Activated CD4-positive, alpha-beta T cell treated with anti-CD3 and anti-CD28 coated beads for 1 hour (primary cell): ENCODE measurements around the gene PRMT9.

Experiments used
- DNase-seq: peaks from one replicate; pipeline ENCODE4 v3.0.0-alpha.2; 2020

The PRMT9 gene

DNA sequence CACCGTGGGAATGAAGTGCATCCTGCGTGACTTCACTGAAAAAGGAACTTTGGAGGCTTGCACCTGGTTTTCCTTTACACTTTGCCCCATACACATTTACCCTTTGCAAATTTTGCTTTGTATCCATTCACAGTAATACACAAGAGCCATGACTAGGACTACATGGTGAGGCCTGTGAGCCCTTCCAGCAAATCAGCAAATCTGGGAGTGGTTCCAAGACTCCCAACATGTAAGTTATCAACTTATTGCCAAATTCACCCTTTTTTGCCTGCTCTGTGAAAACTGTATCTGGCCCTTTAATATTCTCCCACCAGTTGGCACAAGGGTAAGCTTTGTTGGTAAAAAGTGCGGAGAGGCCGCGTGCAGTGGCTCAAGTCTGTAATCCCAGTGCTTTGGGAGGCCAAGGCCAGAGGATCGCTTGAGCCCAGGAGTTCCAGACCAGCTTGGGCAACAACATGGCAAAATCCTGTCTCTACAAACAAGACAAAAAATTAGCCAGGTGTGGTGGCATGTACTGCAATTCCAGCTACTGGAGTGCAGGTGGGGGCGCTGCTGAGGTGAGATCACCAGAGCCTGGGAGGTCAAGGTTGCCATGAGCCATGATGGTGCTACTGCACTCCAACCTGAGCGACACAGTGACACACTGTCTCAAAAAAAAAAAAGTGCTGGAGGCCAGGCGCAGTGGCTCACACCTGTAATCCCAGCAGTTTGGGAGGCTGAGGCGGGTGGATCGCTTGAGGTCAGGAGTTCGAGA lies 5.0 kb downstream of the PRMT9 start:
- DNase-seq: no peak

DNA sequence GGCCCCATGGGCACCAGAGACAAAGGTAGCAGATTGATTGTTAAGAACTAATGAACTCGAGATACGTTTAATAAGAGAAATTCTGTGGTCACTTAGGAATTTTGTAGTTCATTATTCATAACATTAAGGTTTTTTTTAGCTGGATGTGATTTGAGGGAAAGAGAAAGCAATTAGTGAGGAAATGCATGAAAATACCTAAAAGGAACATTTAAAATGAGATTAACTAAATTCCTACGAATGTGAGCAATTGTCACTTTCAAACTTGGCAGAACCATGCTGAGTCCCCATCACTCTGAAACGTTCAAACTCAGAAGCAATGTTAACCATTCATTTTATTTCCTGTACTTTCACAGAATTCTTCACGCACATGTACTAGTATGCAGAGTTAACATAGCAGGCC lies 5.9 kb downstream of the PRMT9 start:
- no peak for DNase-seq

DNA sequence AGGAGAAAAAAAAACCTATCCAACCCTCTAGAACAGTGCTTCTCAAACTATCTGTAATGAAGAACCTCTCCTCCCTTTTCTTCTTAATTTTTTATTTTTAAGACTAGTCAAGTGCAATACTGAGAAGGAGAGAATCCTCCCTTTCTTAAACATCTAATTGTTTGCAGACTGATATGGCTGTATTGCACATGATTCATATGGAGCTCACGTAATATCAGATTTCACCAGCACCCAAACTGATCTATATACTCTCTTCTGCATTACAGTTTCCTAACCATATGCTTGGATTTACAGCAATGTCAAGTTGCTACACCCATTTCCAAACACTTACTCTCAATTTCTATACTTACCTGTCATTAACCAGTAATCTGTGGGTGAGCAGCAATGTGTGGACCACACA lies 9.5 kb downstream of the PRMT9 start:
- DNase-seq: no peak

GRCh38 chr4:147674073-147674472 lies 9.9 kb downstream of the PRMT9 start:
- DNase-seq: no peak

DNA sequence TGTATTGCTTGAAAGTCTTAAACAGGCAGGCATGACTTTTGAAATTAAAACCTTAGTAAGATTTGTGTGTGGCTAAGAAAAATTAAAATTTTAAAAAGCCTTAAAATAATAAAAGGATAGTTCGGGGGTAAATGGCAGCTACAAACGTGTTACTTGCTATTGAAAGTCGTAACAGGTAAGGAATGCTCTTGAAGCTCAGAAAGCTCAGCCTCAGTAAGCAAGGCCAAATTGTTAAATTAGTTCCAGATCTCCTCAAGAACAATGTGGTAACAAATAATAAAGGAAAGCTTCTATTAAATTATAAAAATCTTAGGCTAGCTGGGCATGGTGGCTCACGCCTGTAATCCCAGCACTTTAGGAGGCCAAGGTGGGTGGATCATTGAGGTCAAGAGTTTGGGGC lies 25.5 kb downstream of the PRMT9 start:
- DNase-seq: no peak

DNA sequence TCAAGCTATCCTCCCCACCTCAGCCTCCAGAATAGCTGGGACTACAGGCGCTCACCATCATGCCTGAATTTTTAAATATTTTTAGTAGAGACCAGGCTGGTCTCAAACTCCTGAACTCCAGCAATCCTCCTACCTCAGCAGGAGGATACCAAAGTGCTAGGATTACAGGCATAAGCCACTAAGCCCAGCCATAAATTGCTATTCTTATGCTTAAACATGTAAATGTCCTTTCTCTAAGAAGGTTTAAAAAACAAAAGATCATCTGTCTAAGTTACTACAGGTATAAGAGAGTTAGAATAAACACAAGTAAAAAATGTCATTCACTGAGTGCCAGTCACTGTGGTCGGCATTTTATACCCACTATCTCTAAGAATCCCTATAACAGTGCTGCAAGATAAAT lies 28.3 kb downstream of the PRMT9 start:
- no peak for DNase-seq

- no peak for DNase-seq
Measured at GRCh38 chr4:147651563-147651962, 32.4 kb downstream of the PRMT9 start.

DNA sequence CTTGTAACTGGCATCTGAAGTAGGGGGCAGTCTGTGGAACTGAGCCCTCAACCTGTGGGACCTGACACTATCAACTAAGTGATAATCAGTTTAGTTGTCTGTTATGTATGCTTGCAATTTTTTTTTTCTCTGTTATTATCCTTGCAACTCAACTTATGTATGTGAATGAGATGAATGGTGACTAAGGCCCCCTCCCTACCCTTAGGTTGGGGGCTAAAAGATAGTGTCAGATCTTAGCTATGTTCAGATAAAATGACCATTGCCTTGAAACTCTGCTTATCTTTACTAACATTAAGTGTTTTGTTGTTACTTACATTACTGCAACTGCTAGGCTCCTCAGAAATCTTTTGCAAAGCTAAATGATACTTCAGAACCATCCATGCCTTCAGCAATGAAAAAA lies 35.3 kb downstream of the PRMT9 start:
- DNase-seq: no peak

DNA sequence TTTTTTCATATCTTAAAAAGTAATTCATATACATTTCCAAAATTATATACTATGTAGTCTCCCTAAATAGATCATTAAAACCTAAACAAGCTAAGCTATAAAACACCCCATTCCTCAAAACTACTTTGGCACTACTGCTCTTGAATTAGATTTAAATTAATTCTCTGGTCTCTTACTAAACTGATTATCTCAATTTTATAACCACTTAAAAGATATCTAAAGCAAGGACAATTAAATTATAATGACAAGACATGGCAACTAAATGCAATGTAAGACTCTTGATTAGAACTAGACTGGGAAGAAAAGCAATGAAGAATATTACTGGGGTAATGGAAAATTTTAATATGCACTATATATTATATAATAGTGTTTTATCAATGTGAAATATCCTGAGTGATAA lies 38.9 kb downstream of the PRMT9 start:
- DNase-seq: no peak

DNA sequence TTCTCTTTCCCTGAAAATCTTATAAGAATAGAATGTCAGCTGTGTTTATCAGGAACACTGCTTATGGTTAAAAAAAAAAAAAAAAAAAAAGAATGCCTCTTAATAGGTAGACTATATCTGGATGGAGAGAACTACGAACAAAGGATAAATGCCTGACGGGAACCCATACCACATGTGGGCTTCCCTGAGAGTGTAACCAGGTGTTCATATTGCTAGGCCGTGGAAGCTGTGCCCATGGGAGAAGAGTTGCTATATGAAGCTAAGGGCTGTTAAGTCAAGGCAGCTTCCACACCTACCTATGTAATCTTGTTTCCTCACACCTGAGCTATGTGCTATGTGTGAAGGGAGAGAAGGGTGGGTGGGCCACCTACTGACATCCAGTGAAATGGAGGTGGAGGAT lies 39.5 kb downstream of the PRMT9 start:
- no peak for DNase-seq

GRCh38 chr4:147643616-147644015 lies 40.3 kb downstream of the PRMT9 start:
- DNase-seq: no peak

GRCh38 chr4:147640331-147640730 lies 43.6 kb downstream of the PRMT9 start:
- no peak for DNase-seq

GRCh38 chr4:147639388-147639787 lies 44.6 kb downstream of the PRMT9 start:
- DNase-seq: no peak

GRCh38 chr4:147638942-147639341 lies 45.0 kb downstream of the PRMT9 start:
- no peak for DNase-seq

DNA sequence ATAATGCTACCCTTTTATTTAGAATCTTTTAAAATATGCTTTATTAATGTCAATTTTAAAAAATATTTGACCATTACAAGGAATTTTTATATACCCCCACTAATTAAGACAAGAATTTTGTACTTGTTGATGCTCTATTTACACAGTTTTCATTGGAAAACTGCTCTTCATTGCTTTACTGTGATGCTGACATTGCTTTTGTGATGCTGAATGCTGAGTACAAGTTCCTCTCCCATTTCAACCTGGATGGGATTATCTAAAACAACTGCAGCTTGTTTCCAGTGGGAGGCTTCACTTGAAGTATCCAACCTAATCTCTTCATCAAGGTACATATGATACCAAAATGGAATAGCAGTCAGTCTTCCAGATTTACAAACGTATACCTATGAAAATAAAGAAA lies 45.6 kb downstream of the PRMT9 start:
- no peak for DNase-seq

DNA sequence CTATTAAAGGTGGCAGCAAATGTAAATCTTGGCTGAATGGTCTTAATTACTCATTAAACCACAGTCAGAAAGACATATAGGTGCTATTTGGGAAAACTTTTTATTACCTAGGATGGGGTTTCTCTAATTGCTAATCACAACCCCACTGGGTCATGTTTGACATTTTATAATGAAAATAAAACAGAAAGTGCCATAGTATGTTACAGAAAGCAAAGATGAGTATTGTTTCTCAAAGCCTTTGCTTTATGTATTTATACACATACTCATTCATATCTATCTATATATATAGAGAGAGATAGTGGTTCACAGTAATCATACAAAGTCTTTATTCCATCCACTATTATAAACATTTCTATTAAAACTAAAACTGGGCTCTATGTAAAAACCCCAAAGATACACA lies 48.6 kb downstream of the PRMT9 start:
- DNase-seq: no peak

DNA sequence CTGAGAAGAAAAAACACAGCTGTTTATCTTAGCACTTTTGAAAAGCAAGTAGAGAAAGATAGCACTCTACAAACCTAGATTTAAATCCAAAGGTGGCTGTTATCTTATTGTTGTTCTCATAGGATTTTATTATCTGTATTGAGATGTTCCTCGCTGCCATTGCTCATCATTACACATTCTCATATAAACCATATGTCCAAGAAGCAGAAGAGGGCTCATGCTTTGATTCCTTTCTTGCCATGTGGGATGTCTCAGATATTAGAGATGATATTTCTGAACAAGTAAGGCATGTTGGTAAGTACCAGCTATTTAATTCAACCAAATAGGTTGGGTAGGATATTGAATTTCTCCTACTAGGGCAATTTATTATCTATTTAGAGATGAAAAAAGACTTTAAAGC lies 50.3 kb downstream of the PRMT9 start:
- no peak for DNase-seq

GRCh38 chr4:147633113-147633512 lies 50.9 kb downstream of the PRMT9 start:
- DNase-seq: no peak

GRCh38 chr4:147629783-147630730 lies 53.9 kb downstream of the PRMT9 start:
- no peak for DNase-seq

- DNase-seq: no peak
Measured at GRCh38 chr4:147628415-147628814, 55.5 kb downstream of the PRMT9 start.

GRCh38 chr4:147626903-147627302 lies 57.1 kb downstream of the PRMT9 start:
- DNase-seq: no peak

DNA sequence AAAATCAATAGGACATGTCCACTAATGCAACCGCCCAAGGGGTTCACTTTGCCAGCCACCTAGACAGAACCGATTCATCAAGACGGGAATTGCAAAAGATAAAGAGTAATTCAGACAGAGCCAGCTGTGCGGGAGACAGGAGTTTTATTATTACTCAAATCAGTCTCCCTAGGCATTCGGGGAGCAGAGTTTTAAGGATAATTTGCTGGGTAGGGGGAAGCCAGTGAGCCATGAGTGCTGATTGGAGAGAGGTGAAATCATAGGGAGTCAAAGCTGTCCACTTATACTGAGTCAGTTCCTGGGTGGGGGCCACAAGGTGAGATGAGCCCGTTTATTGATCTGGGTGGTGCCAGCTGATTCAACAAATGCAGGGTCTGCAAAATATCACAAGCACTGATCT lies 58.2 kb downstream of the PRMT9 start:
- no peak for DNase-seq

DNA sequence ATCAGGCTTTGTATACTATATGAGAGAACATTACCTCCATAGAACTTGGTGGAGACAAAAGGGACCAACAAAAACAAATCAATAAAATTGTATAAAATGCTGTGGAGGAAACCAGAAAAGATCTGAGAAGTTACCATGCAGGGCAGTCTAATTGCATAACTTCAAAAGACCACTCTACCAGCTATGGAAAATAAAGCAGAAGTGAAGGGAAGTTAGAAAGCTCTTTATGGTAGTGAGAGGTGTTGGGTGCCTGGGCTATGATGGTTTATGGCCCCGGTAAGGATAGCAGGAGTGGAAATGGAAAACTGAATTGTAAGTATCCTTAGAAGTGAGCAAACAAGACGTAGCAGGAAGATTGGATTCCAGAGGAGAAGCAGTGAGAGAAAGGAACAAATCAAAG lies 63.6 kb downstream of the PRMT9 start:
- DNase-seq: no peak
